Activated gamma-delta T cell treated with Interleukin-2 at 50 U/mL for 16 hours (primary cell): ENCODE data around the gene CNGB1.
"Not testable (repeated sequence)": the region's sequence is repeated elsewhere in the genome, so short reads cannot be mapped to it uniquely, and the experiment has no call there.

Experiments used
- DNase-seq: peaks from one replicate; pipeline ENCODE4 v3.0.0-alpha.2; 2020

The CNGB1 gene

GRCh38 chr16:57899771-57900661 lies 70.9 kb downstream of the CNGB1 start:
- peak; percentile 81 for DNase-seq

GRCh38 chr16:57898961-57899360 lies 72.0 kb downstream of the CNGB1 start:
- DNase-seq = no peak

GRCh38 chr16:57897996-57898395 lies 72.9 kb downstream of the CNGB1 start:
- DNase-seq = no peak

- DNase-seq = no peak
Measured at GRCh38 chr16:57897053-57897784, 73.7 kb downstream of the CNGB1 start.

GRCh38 chr16:57895081-57895547 lies 75.8 kb downstream of the CNGB1 start:
- not testable (repeated sequence) for DNase-seq

GRCh38 chr16:57894390-57895080 lies 76.4 kb downstream of the CNGB1 start:
- no peak for DNase-seq

GRCh38 chr16:57893559-57894389 lies 77.2 kb downstream of the CNGB1 start:
- no peak for DNase-seq

GRCh38 chr16:57893217-57893558 lies 77.7 kb downstream of the CNGB1 start:
- no peak for DNase-seq

- DNase-seq = no peak
Measured at GRCh38 chr16:57892447-57893096, 78.4 kb downstream of the CNGB1 start.

GRCh38 chr16:57892041-57892440 lies 78.9 kb downstream of the CNGB1 start:
- no peak for DNase-seq

GRCh38 chr16:57890752-57891111 lies 80.2 kb downstream of the CNGB1 start:
- no peak for DNase-seq

- DNase-seq = no peak
Measured at GRCh38 chr16:57889960-57890751, 80.8 kb downstream of the CNGB1 start.

GRCh38 chr16:57889522-57889921 lies 81.4 kb downstream of the CNGB1 start:
- no peak for DNase-seq

- no peak for DNase-seq
Measured at GRCh38 chr16:57889111-57889510, 81.8 kb downstream of the CNGB1 start.

- DNase-seq = no peak
Measured at GRCh38 chr16:57888128-57888527, 82.8 kb downstream of the CNGB1 start.

- no peak for DNase-seq
Measured at GRCh38 chr16:57887711-57888110, 83.2 kb downstream of the CNGB1 start.

GRCh38 chr16:57886427-57886826 lies 84.5 kb downstream of the CNGB1 start:
- no peak for DNase-seq

GRCh38 chr16:57884655-57885133 lies 86.2 kb downstream of the CNGB1 start:
- no peak for DNase-seq

GRCh38 chr16:57883953-57884654 lies 86.8 kb downstream of the CNGB1 start:
- DNase-seq = no peak

GRCh38 chr16:57883480-57883879 lies 87.4 kb downstream of the CNGB1 start:
- no peak for DNase-seq
